HTERT RPE-1 (cell line): ENCODE measurements around the gene TULP4.
"Not testable (repeated sequence)": the region's sequence is repeated elsewhere in the genome, so short reads cannot be mapped to it uniquely, and the experiment has no call there.

Experiments used
- in situ Hi-C: fragments of 300-500 bp; cut with MboI; formaldehyde crosslinking; loops from 4 replicates; pipeline ENCODE4 v1.14.3; 2020; ENCODE audit warnings: low sequenced_read_pairs

Gene TULP4

GRCh38 chr6:158388727-158389126 is 76.5 kb downstream of the TULP4 start:
- in situ Hi-C loops, result no loop called here

- in situ Hi-C loops, result no loop called here
These were observed 77.1 kb downstream of the TULP4 start for GRCh38 chr6:158389193-158389919.

GRCh38 chr6:158391276-158391675 is 79.0 kb downstream of the TULP4 start:
- in situ Hi-C loops, result no loop called here

- in situ Hi-C loops, result not testable (repeated sequence)
These were observed 79.7 kb downstream of the TULP4 start for GRCh38 chr6:158391977-158392376.

GRCh38 chr6:158396136-158396535 is 83.9 kb downstream of the TULP4 start:
- in situ Hi-C loops, result no loop called here

GRCh38 chr6:158397578-158397977 is 85.3 kb downstream of the TULP4 start:
- in situ Hi-C loops, result no loop called here

GRCh38 chr6:158398252-158399024 is 86.2 kb downstream of the TULP4 start:
- in situ Hi-C loops, result no loop called here

GRCh38 chr6:158399040-158399700 is 86.9 kb downstream of the TULP4 start:
- in situ Hi-C loops, result no loop called here

GRCh38 chr6:158402184-158402583 is 89.9 kb downstream of the TULP4 start:
- in situ Hi-C loops, result no loop called here

GRCh38 chr6:158405321-158405831 is 93.1 kb downstream of the TULP4 start:
- in situ Hi-C loops, result not testable (repeated sequence)

GRCh38 chr6:158405933-158406332 is 93.7 kb downstream of the TULP4 start:
- in situ Hi-C loops, result no loop called here

GRCh38 chr6:158406736-158407135 is 94.5 kb downstream of the TULP4 start:
- in situ Hi-C loops, result no loop called here

GRCh38 chr6:158408013-158408412 is 95.7 kb downstream of the TULP4 start:
- in situ Hi-C loops, result no loop called here

- in situ Hi-C loops, result no loop called here
These were observed 96.4 kb downstream of the TULP4 start for GRCh38 chr6:158408552-158409130.

GRCh38 chr6:158409451-158409850 is 97.2 kb downstream of the TULP4 start:
- in situ Hi-C loops, result no loop called here

- in situ Hi-C loops, result no loop called here
These were observed 98.5 kb downstream of the TULP4 start for GRCh38 chr6:158410784-158411183.

- in situ Hi-C loops, result no loop called here
These were observed 99.7 kb downstream of the TULP4 start for GRCh38 chr6:158411998-158412397.

- in situ Hi-C loops, result no loop called here
These were observed 100.8 kb downstream of the TULP4 start for GRCh38 chr6:158413028-158413427.

- in situ Hi-C loops, result no loop called here
These were observed 101.7 kb downstream of the TULP4 start for GRCh38 chr6:158413814-158414565.

GRCh38 chr6:158414851-158415262 is 102.6 kb downstream of the TULP4 start:
- in situ Hi-C loops, result no loop called here
